EL (cell line): ENCODE data around the gene INO80E.
A peak's percentile ranks its signal among the peaks of the same experiment; 100 is the strongest.
"Not testable (repeated sequence)": the region's sequence is repeated elsewhere in the genome, so short reads cannot be mapped to it uniquely, and the experiment has no call there.

Experiments used
- DNase-seq: peaks from one replicate; pipeline ENCODE4 v3.0.0-alpha.2; 2016

INO80E gene

DNA sequence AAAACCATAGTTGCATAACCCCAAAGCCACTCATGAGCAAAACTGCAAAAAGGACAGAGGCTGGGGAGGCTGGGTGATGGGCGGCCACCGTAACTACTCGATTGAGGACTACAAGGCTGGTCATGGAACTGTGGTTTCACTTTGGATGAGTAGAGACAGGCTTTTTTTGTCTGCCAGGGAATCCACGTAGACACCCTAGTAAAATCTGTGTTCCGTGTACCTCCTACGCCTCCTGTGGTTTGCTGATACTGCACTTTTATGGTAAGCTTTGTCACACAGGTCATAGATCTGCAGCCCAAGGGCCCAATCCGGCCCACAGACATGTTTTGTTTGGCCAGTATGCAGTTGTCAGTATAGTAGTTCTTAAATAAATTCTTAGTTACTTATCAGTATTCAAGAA, 37.2 kb downstream of the INO80E start:
- no peak for DNase-seq

DNA sequence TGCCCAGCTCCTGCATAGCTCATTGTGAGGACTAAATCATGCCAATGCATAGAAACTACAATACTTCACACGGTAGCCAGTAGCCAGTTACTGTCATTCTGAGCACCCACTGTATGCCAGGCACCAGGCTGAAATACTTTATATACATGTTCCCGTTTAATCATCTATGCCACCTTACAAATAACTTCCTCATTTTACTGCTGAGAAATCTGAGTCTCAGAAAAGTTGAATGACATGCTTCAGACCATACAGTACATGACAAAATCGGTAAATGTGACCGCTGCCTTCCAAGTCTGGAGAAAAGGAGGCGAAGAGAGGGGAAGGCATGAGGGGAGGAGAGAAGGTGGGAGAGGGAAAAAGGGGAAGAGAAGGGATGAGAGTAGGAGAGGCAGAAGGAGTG, 44.2 kb downstream of the INO80E start:
- no peak for DNase-seq

DNA sequence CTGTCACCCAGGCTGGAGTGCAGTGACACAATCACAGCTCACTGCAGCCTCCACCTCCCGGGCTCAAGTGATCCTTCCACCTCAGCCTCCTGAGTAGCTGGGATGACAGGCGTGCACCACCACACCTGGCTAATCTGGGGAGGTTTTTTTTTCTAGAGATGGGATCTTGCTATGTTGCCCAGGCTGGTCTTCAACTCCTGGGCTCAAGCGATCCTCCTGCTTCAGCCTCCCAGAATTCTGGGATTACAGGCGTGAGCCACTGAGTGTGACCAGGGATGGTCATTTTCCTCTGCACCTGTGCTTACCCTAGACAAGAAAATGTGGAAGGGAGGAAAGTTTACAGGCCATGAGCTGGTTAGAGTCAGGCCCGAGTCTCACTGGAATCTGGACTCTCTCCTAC, 44.6 kb downstream of the INO80E start:
- DNase-seq = not testable (repeated sequence)

DNA sequence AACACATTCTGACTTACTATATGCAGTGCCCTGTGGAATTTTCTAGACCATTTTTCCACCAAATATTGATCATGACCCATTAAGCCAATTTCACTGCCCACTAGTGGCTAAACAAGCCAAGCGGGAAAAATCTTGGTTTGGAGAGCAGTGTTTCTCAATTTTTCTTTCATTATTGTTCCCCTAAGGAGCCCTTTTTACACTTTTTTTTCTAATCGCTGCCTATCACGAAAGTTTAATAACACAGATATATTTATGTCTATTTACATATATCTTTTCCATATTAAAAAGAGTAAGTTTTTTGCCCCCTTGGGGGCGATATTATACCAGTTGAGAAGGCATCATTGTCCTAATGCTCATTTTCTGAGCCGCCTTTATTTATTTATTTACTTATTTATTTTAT, 45.8 kb downstream of the INO80E start:
- peak; percentile 49 for DNase-seq

DNA sequence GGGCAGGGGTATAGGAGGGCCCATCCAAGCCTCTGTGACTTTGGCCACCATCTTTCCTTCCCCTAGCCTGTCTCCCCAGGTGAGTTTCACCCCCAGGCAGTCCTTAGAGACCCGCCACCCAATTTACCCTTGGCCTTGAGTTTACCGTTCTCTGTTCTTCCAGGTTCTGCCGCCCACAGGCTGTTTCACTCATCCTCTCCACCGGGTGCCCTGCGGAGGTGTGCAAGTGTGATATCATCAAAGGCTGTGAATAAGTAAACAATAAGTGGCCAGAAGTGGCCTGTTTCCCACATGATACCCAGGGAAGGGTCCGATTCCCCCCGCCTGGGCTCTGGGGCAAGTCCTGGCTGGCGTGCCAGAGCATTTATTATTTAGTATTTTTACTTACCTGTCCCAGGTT, 50.1 kb downstream of the INO80E start:
- no peak for DNase-seq

DNA sequence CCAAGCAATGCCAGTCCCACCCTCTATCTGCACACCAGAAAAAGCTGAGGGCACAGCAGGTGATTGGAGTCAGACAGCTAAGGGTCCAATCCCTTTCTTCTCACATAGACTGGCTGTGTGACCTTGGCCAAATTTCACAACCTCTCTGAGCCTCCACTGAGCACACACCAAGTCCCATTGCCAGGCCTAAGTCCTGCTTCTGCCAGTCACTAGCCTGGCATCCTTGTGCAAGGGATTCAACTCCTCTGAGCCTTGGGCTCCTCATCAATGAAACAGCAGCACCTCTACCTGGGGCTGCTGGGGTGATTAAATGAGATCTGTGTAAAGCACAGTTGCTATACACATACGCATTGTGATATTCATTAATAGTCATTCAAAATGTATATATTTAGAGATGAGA, 50.5 kb downstream of the INO80E start:
- no peak for DNase-seq

DNA sequence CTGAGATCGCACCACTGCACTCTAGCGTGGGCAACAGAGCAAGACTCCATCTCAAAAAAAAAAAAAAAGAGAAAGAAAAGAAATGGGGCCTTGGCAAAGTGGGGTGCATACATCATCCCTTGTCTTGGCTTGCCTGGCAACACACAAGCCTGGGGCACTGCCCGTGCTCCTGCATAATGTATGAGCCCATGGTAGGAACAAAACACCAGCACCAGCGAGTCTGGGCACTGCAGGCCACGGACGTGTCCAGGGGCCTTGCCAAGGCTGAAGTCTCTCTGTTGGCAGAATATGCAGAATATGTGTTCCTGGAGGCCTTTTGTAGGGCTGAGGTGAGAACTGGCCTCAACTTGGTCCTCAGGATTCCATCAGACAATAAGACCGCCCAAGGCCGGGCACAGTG, 53.8 kb downstream of the INO80E start:
- no peak for DNase-seq

DNA sequence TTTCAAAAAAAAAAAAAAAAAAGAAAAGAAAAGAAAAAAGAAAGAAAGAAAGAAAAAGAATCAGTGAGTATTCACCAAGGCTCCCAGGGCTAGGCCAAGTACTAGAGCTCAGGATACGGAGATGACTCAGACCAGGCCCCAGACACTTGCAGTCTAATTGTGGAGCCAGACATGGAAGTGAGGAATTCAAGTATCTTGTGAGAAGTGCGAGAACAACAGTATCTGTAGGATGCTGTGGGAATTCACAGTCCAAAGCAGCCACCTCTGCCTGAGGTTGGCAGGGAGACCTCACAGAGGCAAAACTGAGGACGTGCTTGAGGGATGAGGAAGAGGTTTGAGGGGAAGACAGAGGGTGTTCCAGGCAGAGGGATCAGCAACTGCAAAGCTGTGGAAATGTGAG, 55.5 kb downstream of the INO80E start:
- peak; percentile 82 for DNase-seq

DNA sequence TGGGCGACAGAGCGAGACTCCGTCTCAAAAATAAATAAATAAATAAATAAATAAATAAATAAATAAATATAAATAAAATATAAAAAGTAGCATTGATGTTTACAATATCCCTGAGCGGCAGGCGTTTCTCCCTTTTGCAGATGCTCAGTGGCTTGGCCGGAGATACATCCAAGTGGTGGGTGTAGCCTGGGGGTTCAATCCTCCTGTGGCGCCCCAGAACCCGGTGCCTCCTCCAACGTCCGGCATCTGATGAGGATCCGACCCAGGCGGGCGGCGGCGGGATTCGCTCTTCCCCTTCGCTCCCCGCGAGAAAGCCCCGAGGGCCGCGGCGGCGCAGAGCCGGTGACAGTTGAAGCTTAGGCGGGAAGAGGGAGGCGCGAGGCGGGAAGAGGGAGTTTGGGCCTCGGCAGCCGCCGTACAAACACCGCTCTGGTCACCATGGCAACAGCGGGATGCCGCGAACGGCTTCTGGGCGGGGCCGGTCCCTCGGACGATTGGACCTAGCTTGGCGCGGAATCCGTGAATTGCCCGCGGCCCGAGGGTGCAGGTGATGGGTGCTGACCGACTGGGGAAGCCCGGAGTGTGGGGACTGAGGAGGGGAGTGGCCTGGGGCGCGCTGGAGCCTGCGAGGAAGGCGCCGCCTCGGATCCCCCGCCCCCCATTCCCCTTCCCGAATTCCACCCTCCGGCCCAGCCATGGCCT, 56.8 kb downstream of the INO80E start:
- DNase-seq = peak; percentile 92

DNA sequence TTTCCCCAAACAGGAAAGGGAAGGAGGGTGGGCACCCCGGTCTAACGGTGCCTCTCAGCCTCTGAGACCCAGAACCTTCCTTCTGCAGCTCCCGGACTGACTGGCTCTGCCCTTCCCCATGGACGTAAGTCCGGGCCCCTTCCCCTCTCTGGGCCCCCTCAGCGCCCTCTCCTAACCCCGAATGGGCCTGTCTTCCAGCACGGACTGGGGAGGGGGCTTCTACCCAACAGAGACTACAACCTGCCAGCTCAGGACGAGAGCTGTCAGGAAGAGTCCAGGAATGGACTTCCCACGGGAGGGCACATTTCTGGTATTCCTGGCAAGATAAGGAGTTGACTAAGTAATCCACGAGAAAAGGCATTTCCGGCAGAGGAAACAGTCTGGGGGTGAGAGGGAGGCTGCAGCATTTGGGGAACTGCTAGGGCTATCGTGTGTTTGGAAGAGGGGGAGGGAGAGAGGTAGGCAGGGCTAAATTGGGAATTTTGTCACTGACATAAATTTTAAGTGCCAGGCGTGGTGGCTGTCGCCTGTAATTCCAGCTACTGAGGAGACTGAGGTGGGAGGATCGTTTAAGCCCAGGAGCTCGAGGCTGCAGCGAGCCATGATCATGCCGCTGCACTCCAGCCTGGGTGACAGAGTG, 57.5 kb downstream of the INO80E start:
- DNase-seq = peak; percentile 88

DNA sequence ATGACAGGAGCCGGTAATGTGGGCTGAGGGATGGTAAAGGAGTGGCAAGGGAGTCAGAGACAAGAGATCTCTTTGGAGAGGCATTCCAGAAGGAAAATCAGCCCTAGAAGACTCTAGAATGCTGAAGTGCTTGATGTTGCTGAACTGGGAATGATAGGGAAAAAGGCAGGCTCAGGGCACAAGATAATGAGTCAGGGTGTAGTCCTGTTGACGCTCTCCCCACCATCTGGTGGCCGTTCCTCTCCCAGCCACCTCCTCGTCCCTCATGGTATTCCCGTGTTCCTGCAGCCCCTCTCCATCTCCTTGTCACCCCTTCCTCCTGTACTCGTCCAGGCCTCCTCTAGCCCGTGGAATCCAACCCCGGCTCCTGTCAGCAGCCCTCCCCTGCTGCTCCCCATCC, 58.4 kb downstream of the INO80E start:
- peak; percentile 50 for DNase-seq

DNA sequence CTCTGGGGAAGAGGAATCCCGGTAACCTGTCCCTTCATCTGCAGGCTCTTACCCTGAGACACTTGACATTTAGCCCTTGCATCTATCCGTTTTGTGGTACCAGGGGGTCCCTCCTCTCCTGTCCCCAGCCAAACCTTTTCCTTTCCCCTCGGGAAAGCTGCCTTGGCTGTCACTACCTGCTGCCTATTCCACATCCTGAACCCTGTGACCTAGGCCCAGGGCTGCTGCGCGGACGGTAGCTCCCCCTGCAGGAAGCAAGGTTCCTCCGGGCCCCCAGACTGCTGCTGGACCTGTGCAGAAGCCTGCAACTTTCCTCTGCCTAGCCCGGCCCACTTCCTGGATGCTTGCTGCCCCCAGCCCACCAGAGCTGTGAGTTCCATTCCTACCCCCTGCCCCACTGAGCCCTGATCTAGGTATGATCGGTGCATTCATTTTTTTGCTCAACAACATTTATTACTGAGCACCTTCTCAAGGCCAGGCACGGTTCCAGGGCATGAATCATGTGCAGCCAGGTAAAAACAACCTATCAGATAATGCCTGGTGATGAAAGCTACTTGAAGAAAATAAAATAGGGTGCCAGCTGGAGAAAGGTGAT, 59.0 kb downstream of the INO80E start:
- DNase-seq = no peak
